Adrenal gland (tissue), 12 donors: ENCODE results near the gene LRCH1. TPM values are rescaled to one million over a fixed set of nuclear protein-coding genes. Genes with fewer than 3 reads are reported as not detected.

Source experiments
- DNase-seq, 7 donors: peaks; one replicate each; pipeline ENCODE4 v3.0.0-alpha.2; 2019 to 2020
- H3K27ac ChIP-seq, 5 donors: fragments of 200-600 bp; sonication (generic) in 4 of 5; 1 replicate in 3 of 5; 2 replicates in 2 of 5; pipeline versions ENCODE4 v1.5.1 to v1.8.0; 2016 to 2020; ENCODE audit warnings: mild to moderate bottlenecking in 1 of 5
- H3K27me3 ChIP-seq: fragments of 200-600 bp; 2 replicates; pipeline ENCODE4 v1.8.0; 2021
- H3K36me3 ChIP-seq, 2 donors: fragments of 200-600 bp; replicated peaks in 1 of 2; 1 replicate in 1 of 2; 2 replicates in 1 of 2; pipeline versions ENCODE4 v1.5.1 to v1.8.0; 2018 to 2022
- H3K4me1 ChIP-seq, 2 donors: fragments of 200-600 bp; replicated peaks in 1 of 2; 1 replicate in 1 of 2; 2 replicates in 1 of 2; pipeline versions ENCODE4 v1.5.1 to v1.8.0; 2018 to 2021
- H3K4me3 ChIP-seq, 4 donors: fragments of 200-600 bp; sonication (generic) in 3 of 4; one replicate each; pipeline ENCODE4 v1.5.1; 2016 to 2018
- H3K9me3 ChIP-seq, 3 donors: fragments of 200-600 bp; sonication (generic) in 1 of 3; replicated peaks in 1 of 3; 1 replicate in 2 of 3; 2 replicates in 1 of 3; pipeline versions ENCODE4 v1.5.1 to v1.8.0; 2016 to 2021
- CTCF ChIP-seq, 6 experiments: fragments of 450-650 bp in 4 of 6; fragments of 200-600 bp in 2 of 6; sonication (generic) in 1 of 6; IDR thresholded peaks; 1 replicate in 5 of 6; 2 replicates in 1 of 6; pipeline versions ENCODE4 v1.5.1 to v1.8.0; 2016 to 2021; ENCODE audit warnings: antibody characterized with exemption in 6 of 6, mild to moderate bottlenecking in 2 of 6, moderate library complexity in 1 of 6
- POLR2A ChIP-seq, 2 donors: fragments of 450-650 bp; IDR thresholded peaks; one replicate each; pipeline ENCODE4 v1.6.1; 2017; ENCODE audit warnings: antibody characterized with exemption in 2 of 2, mild to moderate bottlenecking in 2 of 2, moderate library complexity in 1 of 2
- WGBS, 4 donors: extraction: QIAGEN DNeasy Blood & Tissue Kit in 2 of 4; methylation state at CpG; one replicate each; pipeline versions ENCODE4 v1.1.5 to v1.1.7; 2013 to 2017; 5-methylcytosine and 5-hydroxymethylcytosine counted together
- intact Hi-C, 2 donors: fragments of 100-400 bp; cut with DNase I; formaldehyde crosslinking; loops; one replicate each; pipeline versions ENCODE4 v1.14.1 to v1.15.0; 2022 to 2023
- polyA plus RNA-seq, 3 donors: library from polyadenylated mRNA; stranded (reverse); fragments of 200-250 nt in 2 of 3; fragments of 350-450 nt in 1 of 3; fragmentation: Illumina TruSeq in 1 of 3; extraction: RNeasy Lipid Tissue Mini Kit (QIAGEN cat#74804) in 1 of 3; gene quantifications; one replicate each; pipeline ENCODE4 v1.2.3, GENCODE V29; 2013 to 2014
- total RNA-seq, 9 donors: library from RNA; depleted of rRNA in 4 of 9; stranded (reverse); fragments of >200 nt in 4 of 9; fragments of 120-200 nt in 1 of 9; fragmentation: NEBNext Ultra II Directional in 1 of 9; extraction: Animal tissue kit (Norgen Biotek cat#: 25700) in 1 of 9; gene quantifications; one replicate each; pipeline versions ENCODE4 v1.1.0 to v1.2.4, GENCODE V29; 2013 to 2023
- donor health status: healthy with polysubstance abuse.
- donor health status: Bipolar disorder and iron deficiency.
- donor health status: DM: yes; HTN: yes; CAD: no.
- donor health status: DM: no; HTN: no; CAD: no.
- donor health status: DM: no; HTN: no; CAD: no.
- donor health status: DM: yes; HTN: yes; CAD: no.

LRCH1 gene
- total and polyA plus RNA-seq, 12 donors: 2.8 to 13.6 (median 8.4) TPM

- no peaks in the 10 kb centered on the region for H3K9me3 ChIP-seq
- H3K36me3 ChIP-seq: peaks cover 0 to 3% of the 10 kb centered on the region in 2 donors
- no peaks in the 10 kb centered on the region for H3K4me1 ChIP-seq
- DNase-seq: no peak
- H3K27me3 ChIP-seq: no peaks in the 10 kb centered on the region
- TF ChIP-seq CTCF (IDR thresholded peaks at IDR 0.05) (no peak), POLR2A (IDR thresholded peaks at IDR 0.05) (no peak)
- H3K4me3 ChIP-seq: no peak overlapping the region
- 86 to 95% (median 91%) methylated on average over 2 of the region's 2 CpGs for WGBS, 4 donors
- intact Hi-C loops: no loop called here
- H3K27ac ChIP-seq: no peak overlapping the region
Observed at GRCh38 chr13:46743191-46743590, 190.2 kb downstream of the LRCH1 start.

GRCh38 chr13:46745062-46745461 is 192.1 kb downstream of the LRCH1 start:
- WGBS, 4 donors: 93 to 98% (median 95%) methylated on average over 4 of the region's 4 CpGs
- peaks cover 0 to 3% of the 10 kb centered on the region in 2 donors for H3K36me3 ChIP-seq
- TF ChIP-seq CTCF (IDR thresholded peaks at IDR 0.05): no peak
- no peak for TF ChIP-seq POLR2A (IDR thresholded peaks at IDR 0.05)

GRCh38 chr13:46745706-46746105 is 192.7 kb downstream of the LRCH1 start:
- no peak for DNase-seq
- Histone ChIP-seq H3K4me1 (no peaks in the 10 kb centered on the region), H3K9me3 (no peaks in the 10 kb centered on the region), H3K27ac (no peak overlapping the region), H3K4me3 (no peak overlapping the region), H3K36me3 (peaks cover 0 to 3% of the 10 kb centered on the region in 2 donors), H3K27me3 (no peaks in the 10 kb centered on the region)
- intact Hi-C loops: no loop called here
- 82 to 95% (median 88%) methylated on average over 4 of the region's 4 CpGs for WGBS, 4 donors
- TF ChIP-seq CTCF (IDR thresholded peaks at IDR 0.05): no peak
- no peak for TF ChIP-seq POLR2A (IDR thresholded peaks at IDR 0.05)

More at GRCh38 chr13:46745062-46745461, 192.1 kb downstream of the LRCH1 start:
- Histone ChIP-seq H3K27me3 (no peaks in the 10 kb centered on the region), H3K4me1 (no peaks in the 10 kb centered on the region), H3K27ac (no peak overlapping the region), H3K9me3 (no peaks in the 10 kb centered on the region), H3K4me3 (no peak overlapping the region)
- intact Hi-C loops: no loop called here
- no peak for DNase-seq

GRCh38 chr13:46747031-46747820 is 194.3 kb downstream of the LRCH1 start:
- Histone ChIP-seq H3K27me3 (no peaks in the 10 kb centered on the region), H3K4me3 (no peak overlapping the region), H3K27ac (no peak overlapping the region), H3K9me3 (no peaks in the 10 kb centered on the region), H3K36me3 (peaks cover 0 to 3% of the 10 kb centered on the region in 2 donors), H3K4me1 (no peaks in the 10 kb centered on the region)
- intact Hi-C loops: no loop called here
- TF ChIP-seq POLR2A (IDR thresholded peaks at IDR 0.05): no peak
- no peak for TF ChIP-seq CTCF (IDR thresholded peaks at IDR 0.05)
- WGBS, 4 donors: 97 to 100% (median 97%) methylated on average over 7 to 8 of the region's 8 CpGs
- DNase-seq: no peak
